ENCODE measurements around the gene RRP8. TPM values are rescaled to one million over a fixed set of nuclear protein-coding genes. Genes with fewer than 3 reads are reported as not detected.

The RRP8 gene
- total and polyA plus RNA-seq, 2 of the 8 experiments (the other 6 are each of a cell fraction or from before 2014, with no cell fraction given) = 4.2 to 14.9 TPM

GRCh38 chr11:6563667-6564066 is 39.7 kb downstream of the RRP8 start:
- Histone ChIP-seq H3K79me1 (ENCODE audit: low read depth, low read length) (no peaks in the 10 kb centered on the region), H4K8ac (ENCODE audit: extremely low read depth, insufficient read depth, low read length) (no peak overlapping the region), H2BK12ac (ENCODE audit: low read depth, low read length) (no peak overlapping the region), H4K20me1 (replicated peaks in 1 of 2; ENCODE audit: control insufficient read depth in 1 of 2, insufficient read depth in 2 of 2, low read length in 2 of 2) (no peaks in the 10 kb centered on the region), H3K9ac (replicated peaks in 1 of 4; ENCODE audit: extremely low read depth in 1 of 4, low read depth in 3 of 4, low read length in 3 of 4) (no peak overlapping the region), H2BK20ac (ENCODE audit: low read length) (no peak overlapping the region), H4K91ac (replicated peaks; ENCODE audit: insufficient read length, low read length) (no peak overlapping the region), H3K4me1 (replicated peaks in 1 of 4; ENCODE audit: control insufficient read depth in 3 of 4, insufficient read depth in 4 of 4, low read length in 3 of 4) (peaks cover 0 to 9% (median 3%) of the 10 kb centered on the region in 4 experiments; a peak in 5 of 7 replicates), H3K79me2 (ENCODE audit: control insufficient read depth in 1 of 2, insufficient read depth in 2 of 2, low read length in 2 of 2) (no peaks in the 10 kb centered on the region), H3K4me2 (ENCODE audit: insufficient read depth in 1 of 2, low read depth in 2 of 2, low read length in 2 of 2) (no peak overlapping the region), H2BK5ac (ENCODE audit: low read depth, low read length) (no peak overlapping the region), H4K5ac (ENCODE audit: insufficient read length, low read depth, low read length) (no peak overlapping the region), H3K4ac (replicated peaks; ENCODE audit: insufficient read length, low read depth, low read length) (no peak overlapping the region), H2AFZ (ENCODE audit: low read length) (no peak overlapping the region), H2BK120ac (replicated peaks; ENCODE audit: low read depth, low read length) (no peak overlapping the region), H3K27me3 (replicated peaks in 1 of 4; ENCODE audit: control insufficient read depth in 3 of 4, extremely low read depth in 1 of 4, insufficient read depth in 3 of 4, low read length in 3 of 4) (peaks cover 0 to 2% (median 0%) of the 10 kb centered on the region in 4 experiments; a peak in 1 of 7 replicates), H3K18ac (ENCODE audit: extremely low read depth, low read length) (no peak overlapping the region), H3K27ac (ENCODE audit: low read depth, low read length) (no peak overlapping the region), H3K4me3 (ENCODE audit: extremely low read depth in 1 of 4, insufficient read depth in 2 of 4, low read depth in 3 of 4, low read length in 4 of 4) (no peak overlapping the region), H3K56ac (replicated peaks; ENCODE audit: insufficient read length, low read depth, low read length) (no peak overlapping the region), H3K36me3 (ENCODE audit: control insufficient read depth in 2 of 4, insufficient read depth in 4 of 4, low read length in 3 of 4) (no peaks in the 10 kb centered on the region), H3K9me3 (ENCODE audit: insufficient read depth in 2 of 2, low read depth in 1 of 2, low read length in 1 of 2) (no peaks in the 10 kb centered on the region), H3K23me2 (ENCODE audit: low read depth, low read length) (no peaks in the 10 kb centered on the region), H3K23ac (ENCODE audit: insufficient read length) (no peak overlapping the region), H2BK15ac (ENCODE audit: low read length) (no peak overlapping the region), H3K14ac (ENCODE audit: insufficient read length) (no peak overlapping the region), H2AK5ac (ENCODE audit: low read depth, low read length) (no peak overlapping the region)
- FAIRE-seq = no peak
- no peak for TF ChIP-seq SUZ12 (IDR thresholded peaks at IDR 0.05; ENCODE audit: low read length)
- TF ChIP-seq TAF1 (IDR thresholded peaks at IDR 0.05; ENCODE audit: low read depth, low read length) = no peak
- TF ChIP-seq CBX5 (IDR thresholded peaks at IDR 0.05; ENCODE audit: low read depth, low read length) = no peak
- no peak for TF ChIP-seq TBP (IDR thresholded peaks at IDR 0.05; ENCODE audit: low read depth, low read length)
- TF ChIP-seq PHF8 (conservative IDR thresholded peaks at IDR 0.05; ENCODE audit: low read depth, low read length) = no peak
- TF ChIP-seq BRCA1 (IDR thresholded peaks at IDR 0.05; ENCODE audit: low read depth, low read length) = no peak
- no peak for TF ChIP-seq RFX5 (IDR thresholded peaks at IDR 0.05; ENCODE audit: borderline replicate concordance, low read depth, low read length)
- TF ChIP-seq TAF7 (optimal IDR thresholded peaks at IDR 0.05; ENCODE audit: borderline replicate concordance, low read depth, low read length) = no peak
- TF ChIP-seq RXRA (IDR thresholded peaks at IDR 0.05; ENCODE audit: insufficient read depth, low read depth, low read length) = no peak
- no peak for TF ChIP-seq HDAC6 (IDR thresholded peaks at IDR 0.05; ENCODE audit: low read depth, low read length)
- TF ChIP-seq EZH2 (IDR thresholded peaks at IDR 0.05; ENCODE audit: low read depth, low read length, severe bottlenecking) = no peak
- no peak for TF ChIP-seq HDAC2 (IDR thresholded peaks at IDR 0.05; ENCODE audit: borderline replicate concordance in 1 of 2, low read depth in 2 of 2, low read length in 2 of 2)
- TF ChIP-seq TEAD4 (IDR thresholded peaks at IDR 0.05; ENCODE audit: low read depth, low read length) = no peak
- TF ChIP-seq RBBP5 (IDR thresholded peaks at IDR 0.05; ENCODE audit: borderline replicate concordance, low read depth, low read length) = no peak
- no peak for DNase-seq (ENCODE audit: low read depth in 1 of 2, low spot score in 2 of 2)
- ChIA-PET CTCF (ENCODE audit: partially characterized antibody) (interaction anchor here (0.8 to 3.3 kb wide), 11 partner anchors 7 to 184 kb away, joined by 3 to 14 read pairs (median 4); no protein-coding TSS in a partner anchor), POLR2A (ENCODE audit: partially characterized antibody) (interaction anchor here (1.0 to 1.6 kb wide), 2 partner anchors 10 to 61 kb away, joined by 3 to 5 read pairs; no protein-coding TSS in a partner anchor)
- WGBS, 2 experiments (ENCODE audit: extremely low coverage in 1 of 2, insufficient coverage in 1 of 2, insufficient read length in 1 of 2, insufficient replicate concordance in 2 of 2, low coverage in 1 of 2, low lambda C conversion rate in 2 of 2, missing lambda C conversion rate in 1 of 2) = 85% methylated on average over 10 of the region's 10 CpGs; no CpG with 5 or more reads in 1 of the 2 experiments
